MM.1S (cell line): ENCODE results near the gene BMPER.

Experiments
- EZH2phosphoT487 ChIP-seq: fragments of 300-600 bp; sonication (generic); IDR thresholded peaks from 2 replicates; pipeline ENCODE4 v1.6.1; 2018; ENCODE audit warnings: antibody characterized with exemption, low read length
- TF ChIP-seq, protein P1 (sequence below): fragments of 300-600 bp; sonication (generic); IDR thresholded peaks from 2 replicates; pipeline ENCODE4 v1.5.1; 2016; ENCODE audit warnings: antibody characterized with exemption, low read length, mixed read lengths

DNA sequence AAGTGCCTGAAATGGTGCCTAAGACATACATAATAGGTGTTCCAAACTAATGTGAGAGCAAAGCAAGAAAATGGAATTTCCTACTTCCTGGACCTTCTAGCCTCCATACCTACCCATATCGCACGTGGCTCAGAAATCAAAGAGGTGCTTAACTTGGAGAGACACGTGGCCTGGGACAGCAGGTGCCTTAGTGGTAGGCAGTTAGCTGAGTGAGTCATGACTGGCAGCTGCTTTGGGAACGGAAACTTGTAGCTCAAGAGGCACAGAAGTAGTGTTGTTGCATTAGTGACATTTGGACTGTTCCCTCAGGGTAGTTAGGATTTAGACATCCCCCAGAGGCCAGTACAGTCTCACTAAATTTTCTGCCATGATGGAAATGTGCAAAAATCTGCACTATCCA is 12.0 kb upstream of the BMPER start:
- TF ChIP-seq, protein P1, sequence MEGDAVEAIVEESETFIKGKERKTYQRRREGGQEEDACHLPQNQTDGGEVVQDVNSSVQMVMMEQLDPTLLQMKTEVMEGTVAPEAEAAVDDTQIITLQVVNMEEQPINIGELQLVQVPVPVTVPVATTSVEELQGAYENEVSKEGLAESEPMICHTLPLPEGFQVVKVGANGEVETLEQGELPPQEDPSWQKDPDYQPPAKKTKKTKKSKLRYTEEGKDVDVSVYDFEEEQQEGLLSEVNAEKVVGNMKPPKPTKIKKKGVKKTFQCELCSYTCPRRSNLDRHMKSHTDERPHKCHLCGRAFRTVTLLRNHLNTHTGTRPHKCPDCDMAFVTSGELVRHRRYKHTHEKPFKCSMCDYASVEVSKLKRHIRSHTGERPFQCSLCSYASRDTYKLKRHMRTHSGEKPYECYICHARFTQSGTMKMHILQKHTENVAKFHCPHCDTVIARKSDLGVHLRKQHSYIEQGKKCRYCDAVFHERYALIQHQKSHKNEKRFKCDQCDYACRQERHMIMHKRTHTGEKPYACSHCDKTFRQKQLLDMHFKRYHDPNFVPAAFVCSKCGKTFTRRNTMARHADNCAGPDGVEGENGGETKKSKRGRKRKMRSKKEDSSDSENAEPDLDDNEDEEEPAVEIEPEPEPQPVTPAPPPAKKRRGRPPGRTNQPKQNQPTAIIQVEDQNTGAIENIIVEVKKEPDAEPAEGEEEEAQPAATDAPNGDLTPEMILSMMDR, result no peak
- no peak for TF ChIP-seq EZH2phosphoT487
